ENCODE data around the gene C1orf198. TPM values are rescaled to one million over a fixed set of nuclear protein-coding genes. Genes with fewer than 3 reads are reported as not detected.

Gene C1orf198
- total and polyA plus RNA-seq, 2 of the 4 experiments (the other 2 are of a cell fraction), result 67.4 to 76.2 TPM

DNA sequence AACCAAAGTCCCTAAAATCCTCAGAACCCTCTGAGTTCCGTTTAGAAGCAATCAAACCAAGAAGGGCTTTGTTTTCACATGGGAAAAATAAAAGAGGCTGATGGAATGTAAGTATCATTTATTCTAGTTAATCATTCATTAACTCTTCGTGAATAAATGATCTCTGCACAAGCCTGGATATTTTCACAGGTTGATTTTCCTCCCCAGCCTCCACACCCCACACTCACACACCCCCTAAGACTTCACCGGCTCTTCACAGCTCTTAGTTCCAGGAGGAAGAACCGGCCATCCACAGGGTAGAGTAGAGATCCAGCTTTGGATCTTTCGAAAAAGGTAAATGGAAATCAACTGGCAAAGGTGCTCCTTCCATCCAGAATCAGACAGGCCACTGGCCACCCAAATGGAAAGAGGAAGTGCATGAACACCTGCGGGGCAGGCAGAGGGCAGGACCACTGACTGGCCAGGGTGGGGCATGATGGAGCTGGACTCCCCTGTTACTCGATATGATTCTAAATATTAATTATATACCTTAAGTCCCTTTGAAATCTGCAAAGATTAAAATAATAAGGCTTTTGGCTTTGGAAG, 10.0 kb downstream of the C1orf198 start (continued):
- TF ChIP-seq, protein P1, sequence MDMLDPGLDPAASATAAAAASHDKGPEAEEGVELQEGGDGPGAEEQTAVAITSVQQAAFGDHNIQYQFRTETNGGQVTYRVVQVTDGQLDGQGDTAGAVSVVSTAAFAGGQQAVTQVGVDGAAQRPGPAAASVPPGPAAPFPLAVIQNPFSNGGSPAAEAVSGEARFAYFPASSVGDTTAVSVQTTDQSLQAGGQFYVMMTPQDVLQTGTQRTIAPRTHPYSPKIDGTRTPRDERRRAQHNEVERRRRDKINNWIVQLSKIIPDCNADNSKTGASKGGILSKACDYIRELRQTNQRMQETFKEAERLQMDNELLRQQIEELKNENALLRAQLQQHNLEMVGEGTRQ (IDR thresholded peaks at IDR 0.05; ENCODE audit: low read depth, low read length), result no peak
- TF ChIP-seq FOS (IDR thresholded peaks at IDR 0.05; ENCODE audit: low read depth, low read length) (no peak), SMC3 (IDR thresholded peaks at IDR 0.05; ENCODE audit: low read depth, low read length) (no peak), RFX5 (IDR thresholded peaks at IDR 0.05; ENCODE audit: low read depth, low read length) (no peak), RCOR1 (IDR thresholded peaks at IDR 0.05; ENCODE audit: insufficient replicate concordance, low read length) (no peak), MXI1 (IDR thresholded peaks at IDR 0.05; ENCODE audit: borderline replicate concordance, low read depth, low read length) (no peak), RAD21 (IDR thresholded peaks at IDR 0.05; ENCODE audit: low read length) (no peak), CEBPB (IDR thresholded peaks at IDR 0.05; ENCODE audit: low read depth, low read length) (no peak)

Data from IMR-90 (cell line).